ENCODE results near the gene REEP5.
"Not testable (repeated sequence)": the region's sequence is repeated elsewhere in the genome, so short reads cannot be mapped to it uniquely, and the experiment has no call there.

The REEP5 gene

DNA sequence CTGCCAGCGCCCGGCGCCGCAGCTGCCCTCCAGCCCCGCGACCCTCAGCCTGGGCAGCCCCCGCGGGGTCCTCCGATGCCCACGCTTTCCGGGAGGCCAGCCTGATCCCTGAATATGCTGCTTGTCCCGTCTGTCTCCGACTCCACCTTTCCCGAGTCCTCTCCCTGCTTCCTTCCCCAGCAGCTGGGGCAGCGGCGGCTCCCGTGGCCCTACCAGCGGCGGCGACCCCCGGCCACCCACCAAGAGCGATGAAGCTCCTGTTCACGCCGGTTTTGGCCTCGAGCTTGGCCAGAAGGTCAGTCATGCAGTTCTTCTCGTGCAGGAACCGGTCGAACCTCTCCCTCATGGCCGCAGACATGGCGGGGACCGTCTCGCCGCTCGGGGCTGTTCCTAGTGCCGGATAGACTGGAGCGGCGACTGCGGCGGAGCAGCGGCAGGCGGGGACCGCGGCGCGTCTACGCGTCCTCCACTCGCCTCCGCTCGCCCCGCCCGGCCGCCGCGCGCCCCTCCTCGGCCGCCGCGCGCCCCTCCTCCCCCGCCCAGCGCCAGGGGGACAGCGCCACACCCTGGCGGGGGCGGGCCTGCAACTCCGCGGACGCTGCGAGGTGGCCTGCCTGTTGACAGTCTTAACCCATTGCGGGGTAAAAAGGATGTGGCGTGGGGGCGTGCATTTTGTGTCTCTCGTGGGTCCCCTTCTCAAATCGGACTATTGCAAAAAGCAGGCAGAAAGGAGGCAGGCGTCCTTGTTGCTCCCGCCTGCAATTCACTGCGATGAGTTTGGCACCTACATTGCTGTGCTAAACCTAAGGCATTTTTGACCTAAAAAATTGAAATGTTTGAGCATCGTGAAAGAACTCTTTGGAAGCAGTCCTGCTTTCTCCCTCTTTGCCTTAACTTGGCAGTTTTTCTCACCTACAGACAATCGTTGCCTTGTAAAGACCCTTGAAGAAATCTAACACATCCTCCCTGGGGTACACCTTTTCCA, at the start of gene REEP5:
Gene REEP5, minus strand, starts transcription at position 395 of the 985 bp plus-strand sequence. Its CDS starts 37 bp downstream, at position 358.
- peak; percentile 94 for DNase-seq (ENCODE audit: low spot score)

DNA sequence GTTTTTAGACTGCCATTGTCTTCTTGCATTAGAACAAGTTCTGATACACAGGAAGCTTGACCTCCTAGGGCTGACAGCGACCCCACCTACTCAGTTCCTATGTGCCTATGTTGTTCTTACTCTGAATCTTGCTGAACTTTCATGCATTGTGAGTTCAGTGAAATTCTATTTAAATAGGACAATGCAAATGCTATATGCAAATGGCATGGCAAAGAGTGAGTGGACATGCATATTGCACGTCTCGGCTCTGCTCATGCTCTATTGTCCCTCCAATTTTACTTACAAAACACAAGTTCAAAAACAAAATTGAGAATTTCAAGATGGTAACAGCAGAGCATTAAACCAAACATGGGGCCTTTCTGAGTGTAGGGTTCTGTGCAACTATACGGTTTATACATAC, 49.2 kb upstream of the REEP5 start:
- no peak for DNase-seq (ENCODE audit: low spot score)

DNA sequence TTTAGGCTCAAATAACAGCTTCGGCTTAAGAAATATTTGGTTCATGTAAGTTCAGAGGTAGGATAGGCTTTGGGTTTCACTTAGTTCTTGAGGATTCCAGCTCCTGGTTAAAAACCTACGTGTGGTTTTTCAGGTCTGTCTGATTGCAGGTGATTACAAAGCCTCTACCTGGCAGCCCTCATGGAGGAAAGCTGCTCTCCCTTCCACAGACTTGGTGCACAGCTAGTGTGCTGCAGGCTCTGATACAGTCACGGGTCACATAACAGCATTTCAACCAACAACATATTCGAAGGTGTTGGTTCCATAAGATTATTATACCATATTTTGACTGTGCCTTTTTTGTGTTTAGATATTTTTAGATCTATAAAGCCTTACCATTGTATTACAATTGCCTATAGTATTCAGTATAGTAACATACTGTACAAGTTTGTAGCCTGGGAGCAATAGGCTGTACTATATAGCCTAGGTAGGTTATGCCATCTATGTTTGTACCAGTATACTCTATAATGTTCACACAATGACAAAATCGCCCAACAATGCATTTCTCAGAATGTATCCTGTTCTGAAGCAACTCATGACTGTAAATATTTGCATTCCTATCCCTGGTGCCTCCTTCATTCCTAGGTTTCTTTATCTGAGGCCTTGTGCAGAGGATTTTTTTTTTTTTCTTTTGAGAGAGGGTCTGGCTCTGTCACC, 46.5 kb upstream of the REEP5 start:
- DNase-seq (ENCODE audit: low spot score), result no peak

DNA sequence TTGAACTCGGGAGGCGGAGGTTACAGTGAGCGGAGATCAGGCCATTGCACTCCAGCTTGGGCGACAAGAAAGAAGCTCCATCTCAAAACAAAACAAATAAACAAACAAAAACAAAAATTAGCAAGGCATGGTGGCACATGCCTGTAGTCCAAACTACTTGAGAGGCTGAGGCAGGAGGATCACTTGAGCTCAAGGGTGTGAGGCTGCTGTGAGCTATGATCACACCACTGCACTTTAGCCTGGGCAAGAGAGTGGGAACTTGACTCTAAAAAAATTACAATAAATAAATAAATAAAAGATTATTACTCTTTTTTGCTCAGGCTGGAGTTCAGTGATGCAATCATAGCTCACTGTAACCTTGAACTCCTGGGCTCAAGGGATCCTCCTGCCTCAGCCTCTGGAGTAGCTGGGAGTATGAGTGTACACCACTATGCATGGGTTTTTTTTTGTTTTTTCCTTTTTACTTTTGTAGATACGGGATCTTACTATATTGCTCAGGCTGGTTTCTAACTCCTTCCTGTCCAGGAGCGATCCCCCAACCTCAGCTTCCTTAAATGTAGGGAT, 45.6 kb upstream of the REEP5 start:
- DNase-seq (ENCODE audit: low spot score), result no peak

DNA sequence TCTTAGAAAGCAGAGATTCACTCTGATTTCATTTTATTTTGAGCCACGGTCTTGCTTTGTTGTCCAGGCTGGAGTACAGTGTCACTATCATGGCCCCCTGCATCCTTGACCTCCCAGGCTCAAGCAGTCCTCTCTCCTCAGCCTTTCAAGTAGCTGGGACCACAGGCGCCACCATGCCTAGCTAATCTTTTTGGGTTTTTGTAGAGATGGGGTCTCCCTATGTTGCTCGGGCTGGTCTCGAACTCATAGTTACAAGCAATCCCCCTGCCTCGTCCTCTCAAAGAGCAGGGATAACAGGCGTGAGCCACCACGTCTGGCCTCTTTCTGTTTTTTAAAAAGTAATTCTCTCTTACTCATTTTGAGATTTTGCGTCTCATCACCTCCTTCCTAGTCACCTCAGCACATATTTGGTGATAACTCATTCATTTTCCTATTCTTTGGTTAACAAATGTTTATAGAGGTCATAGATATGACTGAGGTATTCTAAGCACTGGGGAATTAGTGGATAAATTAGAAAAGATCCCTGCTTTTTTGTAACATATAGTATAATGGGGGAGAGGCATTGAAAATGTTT, 43.8 kb upstream of the REEP5 start:
- no peak for DNase-seq (ENCODE audit: low spot score)

DNA sequence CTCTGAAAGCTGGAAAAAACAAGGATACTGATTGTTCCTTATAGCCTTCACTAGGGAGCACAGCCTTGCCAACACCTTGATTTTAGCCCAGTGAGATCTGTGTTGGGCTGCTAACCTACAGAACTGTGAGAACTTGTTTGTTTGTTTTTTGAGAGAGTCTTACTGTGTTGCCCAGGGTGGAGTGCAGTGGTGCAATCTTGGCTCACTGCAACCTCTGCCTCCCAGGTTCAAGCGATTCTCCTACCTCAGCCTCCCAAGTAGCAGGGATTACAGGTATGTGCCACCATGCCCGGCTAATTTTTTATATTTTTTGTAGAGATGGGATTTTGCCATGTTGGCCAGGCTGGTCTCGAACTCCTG, 41.3 kb upstream of the REEP5 start:
- not testable (repeated sequence) for DNase-seq (ENCODE audit: low spot score)

DNA sequence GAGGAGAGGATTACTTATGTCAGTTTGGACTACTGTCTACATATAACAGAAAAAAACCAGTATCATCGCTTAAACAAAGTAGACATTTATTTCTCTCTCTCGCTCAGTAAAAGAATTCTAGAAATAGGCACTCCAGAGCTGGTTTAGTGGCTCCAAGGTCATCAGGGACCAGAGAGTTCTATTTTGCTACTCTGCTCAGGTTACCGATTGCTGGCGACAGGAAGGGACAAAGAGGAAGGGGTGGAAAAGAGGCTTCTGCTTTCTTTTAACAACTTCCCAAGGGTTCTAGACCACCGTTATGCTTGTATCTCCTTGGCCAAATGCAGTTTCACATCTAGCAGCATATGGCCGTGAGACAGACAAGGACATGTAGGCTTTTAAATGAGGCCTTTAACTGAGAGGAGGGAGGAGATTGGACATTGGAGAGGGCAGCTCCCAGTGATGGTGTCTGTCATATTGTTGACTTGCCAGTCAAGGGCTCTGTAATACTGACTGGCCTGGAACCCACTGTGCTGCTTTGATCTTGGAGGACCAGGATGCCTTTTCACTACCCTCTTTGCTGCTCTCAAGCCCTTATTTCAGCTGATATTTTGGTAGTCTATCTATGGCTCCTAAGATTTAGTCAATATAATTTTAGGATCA, 39.0 kb upstream of the REEP5 start:
- no peak for DNase-seq (ENCODE audit: low spot score)

DNA sequence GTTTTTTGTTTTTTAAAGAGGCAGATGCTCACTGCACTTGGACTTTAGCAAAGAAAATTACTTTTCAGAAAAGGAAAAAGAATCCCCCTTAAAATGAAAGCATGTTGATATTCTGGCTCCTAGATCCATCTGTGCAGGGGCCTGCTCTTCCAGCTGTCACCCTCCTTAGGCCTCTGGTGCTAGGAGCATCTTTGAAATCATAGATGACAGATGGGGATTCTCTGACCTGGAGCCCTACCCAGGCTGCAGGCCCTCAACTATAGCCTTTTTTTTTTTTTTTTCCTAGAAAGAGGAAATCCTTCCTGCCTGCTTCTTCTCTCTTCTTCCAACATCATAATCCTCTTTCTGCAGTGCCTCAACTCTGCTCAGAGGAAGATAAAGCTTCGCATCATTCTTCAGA, 38.3 kb upstream of the REEP5 start:
- no peak for DNase-seq (ENCODE audit: low spot score)

DNA sequence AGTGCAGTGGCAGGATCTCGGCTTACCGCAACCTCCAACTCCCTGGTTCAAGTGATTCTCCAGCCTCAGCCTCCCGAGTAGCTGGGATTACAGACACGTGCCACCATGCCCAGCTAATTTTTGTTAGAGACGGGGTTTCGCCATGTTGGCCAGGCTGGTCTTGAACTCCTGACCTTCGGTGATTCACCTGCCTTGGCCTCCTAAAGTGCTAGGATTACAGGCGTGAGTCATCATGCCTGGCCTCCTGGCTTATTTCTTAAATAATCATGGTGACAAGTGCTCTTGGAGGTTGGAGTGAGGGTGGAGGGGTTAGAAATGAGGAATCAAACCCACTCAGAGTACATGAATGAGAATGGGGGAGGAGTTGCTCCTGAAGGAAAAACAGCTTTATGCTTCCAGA, 37.8 kb upstream of the REEP5 start:
- peak; percentile 39 for DNase-seq (ENCODE audit: low spot score)

DNA sequence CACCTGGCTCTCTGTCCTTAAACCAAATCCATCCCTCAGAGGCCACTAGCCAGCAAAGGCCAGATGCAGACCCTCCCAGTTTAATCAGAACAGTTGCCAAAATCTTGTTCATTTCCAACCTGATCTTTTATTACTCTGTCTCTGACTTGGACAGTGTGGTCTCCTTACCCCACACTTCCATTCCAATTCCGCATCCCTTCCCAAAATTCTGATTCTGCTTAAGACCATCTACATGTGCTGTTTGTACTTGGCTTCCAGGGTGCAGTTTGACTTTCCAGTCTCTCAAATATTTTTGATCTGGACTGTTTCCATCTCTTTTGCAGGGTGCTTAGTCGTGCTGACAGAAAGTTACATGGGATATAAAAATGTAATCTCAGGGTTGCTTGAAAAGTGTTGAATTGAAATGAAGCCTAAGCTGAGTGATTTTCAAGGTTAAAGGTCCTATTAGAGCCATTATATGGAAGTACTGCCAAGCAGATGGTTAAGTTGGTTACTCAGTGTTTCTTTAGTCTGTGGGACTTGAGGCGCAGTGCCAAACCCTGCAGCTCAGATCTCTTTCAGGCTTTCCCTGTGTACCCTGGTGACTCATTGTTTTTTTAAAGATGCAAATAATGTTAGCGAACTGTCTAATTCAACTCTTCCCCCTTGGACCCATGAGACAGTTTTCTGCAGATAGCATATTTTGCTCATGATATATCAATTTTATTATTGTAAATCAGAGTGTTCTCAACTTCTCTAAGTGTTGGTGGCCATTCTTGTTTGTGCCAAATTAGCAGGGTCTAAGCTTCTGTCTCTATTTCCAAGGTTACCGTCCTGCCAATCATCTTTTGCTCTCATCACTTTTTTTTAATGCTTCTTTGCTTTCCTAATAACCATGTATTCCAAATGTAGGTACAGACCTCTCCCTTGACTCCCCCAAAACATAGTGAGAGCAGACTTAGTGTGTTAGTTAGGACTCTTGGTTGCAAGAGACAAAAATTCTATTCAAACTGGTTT, 36.4 kb upstream of the REEP5 start:
- DNase-seq (ENCODE audit: low spot score), result peak; percentile 87

DNA sequence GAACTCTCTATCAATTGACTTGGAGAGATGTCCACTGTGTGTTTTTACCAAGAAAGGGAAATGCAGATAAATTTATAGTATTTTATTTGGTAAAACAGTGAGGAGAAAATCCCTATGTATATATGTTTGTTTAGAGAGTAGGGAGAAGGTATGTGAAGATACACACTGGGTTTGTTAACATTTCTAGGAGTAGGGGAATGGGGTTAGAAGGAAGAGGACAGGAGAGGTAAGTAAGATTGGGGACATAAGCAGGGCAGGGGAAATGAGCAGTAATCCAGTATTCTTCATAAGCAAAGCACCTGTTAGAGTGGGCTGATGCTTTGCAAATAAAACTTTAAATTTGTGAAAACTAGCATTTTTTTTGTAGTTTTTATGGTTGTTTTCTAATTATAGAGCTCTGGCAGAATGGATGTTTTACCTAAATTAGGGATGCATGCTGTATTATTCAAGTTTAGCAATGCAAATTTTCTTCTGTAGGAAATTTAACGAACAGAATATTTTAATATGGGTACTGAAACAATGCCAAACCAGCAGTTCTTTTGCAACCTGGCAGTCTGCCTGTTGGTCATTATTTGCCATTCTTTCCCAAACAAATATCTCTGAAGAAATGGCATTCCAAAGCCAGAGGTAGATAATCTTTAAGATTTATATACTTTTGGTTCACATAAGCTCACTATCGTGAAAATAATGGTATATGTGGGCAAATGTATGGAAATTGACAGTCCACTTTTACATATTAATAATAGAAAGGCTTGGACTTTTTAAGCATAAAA, 35.2 kb upstream of the REEP5 start:
- DNase-seq (ENCODE audit: low spot score), result no peak

DNA sequence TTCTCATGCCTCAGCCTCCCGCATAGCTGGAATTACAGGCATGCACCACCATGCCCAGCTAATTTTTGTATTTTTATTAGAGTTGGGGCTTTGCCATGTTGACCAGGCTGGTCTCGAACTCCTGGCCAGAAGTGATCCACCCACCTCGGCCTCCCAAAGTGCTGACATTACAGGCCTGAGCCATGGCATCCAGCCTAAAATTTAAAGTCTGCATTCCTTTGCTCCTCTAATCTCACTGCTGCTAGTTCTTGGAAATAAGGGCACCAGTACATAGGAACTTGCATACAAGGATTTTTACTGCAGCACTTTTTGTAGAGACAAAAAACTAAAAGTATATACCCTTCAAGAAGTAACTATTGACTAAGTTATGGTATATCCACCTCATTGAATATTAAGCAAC, 34.6 kb upstream of the REEP5 start:
- DNase-seq (ENCODE audit: low spot score), result no peak

DNA sequence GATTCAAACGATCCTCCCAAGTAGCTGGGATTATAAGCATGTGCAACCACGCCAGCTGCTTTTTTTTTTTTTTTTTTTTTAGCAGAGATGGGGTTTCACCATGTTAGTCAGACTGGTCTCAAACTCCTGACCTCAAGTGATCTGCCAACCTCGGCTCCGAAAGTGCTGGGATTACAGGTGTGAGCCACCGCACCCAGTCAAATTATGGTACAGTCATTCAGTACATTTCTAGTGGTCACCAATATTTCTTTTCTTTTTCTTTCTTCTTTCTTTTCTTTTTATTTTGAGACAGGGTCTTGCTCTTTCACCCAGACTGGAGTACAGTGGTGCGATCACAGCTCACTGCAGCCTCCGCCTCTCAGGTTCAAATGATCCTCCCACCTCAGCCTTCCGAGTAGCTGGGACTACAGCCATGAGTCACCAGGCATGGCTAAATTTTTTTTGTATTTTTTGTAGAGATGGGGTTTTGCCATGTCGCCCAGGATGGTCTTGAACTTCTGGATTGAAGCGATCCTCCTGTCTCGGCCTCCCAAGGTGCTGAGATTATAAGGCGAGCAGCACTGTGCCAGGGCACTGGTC, 29.2 kb upstream of the REEP5 start:
- no peak for DNase-seq (ENCODE audit: low spot score)

DNA sequence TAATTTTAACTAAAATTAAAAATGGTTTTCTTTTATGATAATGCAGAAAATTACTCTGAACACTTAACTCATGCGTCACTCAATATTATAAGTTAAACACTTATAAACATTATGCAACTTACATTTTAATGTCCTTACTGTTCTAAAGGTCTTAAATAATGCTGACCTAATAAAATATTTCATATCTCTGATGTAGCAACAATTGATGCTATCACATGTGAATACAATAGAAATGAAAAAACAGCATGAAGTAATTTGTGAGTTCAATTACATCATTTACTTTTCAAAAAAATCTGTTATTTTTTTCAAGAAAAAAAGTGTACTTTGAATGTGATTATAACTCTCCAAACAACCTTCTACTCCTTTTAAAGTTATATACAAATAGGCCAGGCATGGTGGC, 26.4 kb upstream of the REEP5 start:
- no peak for DNase-seq (ENCODE audit: low spot score)

DNA sequence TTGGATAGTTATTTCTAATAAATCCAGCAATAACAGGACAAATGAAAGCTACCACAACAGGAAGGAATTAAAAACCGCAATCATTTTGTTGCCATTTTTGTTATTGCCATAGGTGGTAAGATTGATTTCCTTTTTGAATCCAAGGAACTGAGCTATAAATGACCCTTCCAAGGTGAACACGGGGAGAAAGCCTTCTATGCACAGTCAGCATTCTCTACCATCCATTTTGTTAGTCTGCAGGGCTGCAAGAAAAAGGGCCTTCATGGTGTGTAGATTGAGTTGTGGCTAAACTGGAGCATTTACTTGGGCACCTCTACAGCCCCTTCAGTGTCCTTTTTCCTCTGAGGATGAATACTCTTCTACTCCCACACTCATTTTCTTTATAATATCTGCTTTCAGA, 18.6 kb upstream of the REEP5 start:
- no peak for DNase-seq (ENCODE audit: low spot score)

DNA sequence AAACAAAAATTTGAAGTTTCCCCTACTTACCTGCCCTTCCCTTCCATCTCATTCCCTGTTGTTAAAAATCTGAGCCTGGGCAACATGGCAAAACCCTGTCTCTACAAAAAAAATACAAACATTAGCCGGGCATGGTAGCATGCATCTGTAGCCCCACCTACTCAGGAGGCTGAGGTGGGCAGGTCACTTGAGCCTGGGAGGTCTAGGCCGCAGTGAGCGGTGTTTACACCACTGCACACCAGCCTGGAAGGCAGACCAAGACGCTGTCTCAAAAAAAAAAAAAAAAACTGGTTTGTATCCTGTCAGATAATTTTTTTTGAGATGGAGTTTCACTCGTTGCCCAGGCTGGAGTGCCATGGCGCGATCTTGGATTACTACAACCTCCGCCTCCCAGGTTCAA, 16.3 kb upstream of the REEP5 start:
- no peak for DNase-seq (ENCODE audit: low spot score)

DNA sequence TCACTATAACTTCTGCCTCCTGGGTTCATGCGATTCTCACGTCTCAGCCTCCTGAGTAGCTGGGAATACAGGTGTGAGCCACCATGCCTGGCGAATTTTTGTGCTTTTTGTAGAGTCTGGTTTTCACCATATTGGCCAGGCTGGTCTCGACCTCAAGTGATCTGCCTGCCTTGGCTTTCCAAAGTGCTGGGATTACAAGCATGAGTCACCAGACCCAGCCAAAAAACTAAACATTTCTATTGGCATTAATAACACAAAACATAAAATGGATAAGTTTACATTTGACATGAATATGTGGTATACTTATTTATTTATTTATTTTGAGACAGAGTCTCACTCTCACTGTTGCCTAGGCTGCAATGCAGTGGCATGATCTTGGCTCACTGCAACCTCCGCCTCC, 13.6 kb upstream of the REEP5 start:
- no peak for DNase-seq (ENCODE audit: low spot score)

DNA sequence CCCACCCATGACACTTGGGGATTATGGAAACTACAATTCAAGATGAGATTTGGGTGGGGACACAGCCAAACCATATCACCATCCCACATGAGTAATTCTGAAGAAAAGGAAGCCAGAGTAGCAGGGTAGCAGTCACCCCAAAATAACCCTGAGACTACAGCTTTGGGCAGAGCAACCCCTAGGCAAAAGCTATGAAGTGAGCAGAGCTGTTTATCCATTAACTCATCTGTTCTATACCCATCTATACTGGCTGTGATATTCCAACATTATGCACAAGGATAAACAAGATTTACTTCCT, 12.3 kb upstream of the REEP5 start:
- DNase-seq (ENCODE audit: low spot score), result no peak

DNA sequence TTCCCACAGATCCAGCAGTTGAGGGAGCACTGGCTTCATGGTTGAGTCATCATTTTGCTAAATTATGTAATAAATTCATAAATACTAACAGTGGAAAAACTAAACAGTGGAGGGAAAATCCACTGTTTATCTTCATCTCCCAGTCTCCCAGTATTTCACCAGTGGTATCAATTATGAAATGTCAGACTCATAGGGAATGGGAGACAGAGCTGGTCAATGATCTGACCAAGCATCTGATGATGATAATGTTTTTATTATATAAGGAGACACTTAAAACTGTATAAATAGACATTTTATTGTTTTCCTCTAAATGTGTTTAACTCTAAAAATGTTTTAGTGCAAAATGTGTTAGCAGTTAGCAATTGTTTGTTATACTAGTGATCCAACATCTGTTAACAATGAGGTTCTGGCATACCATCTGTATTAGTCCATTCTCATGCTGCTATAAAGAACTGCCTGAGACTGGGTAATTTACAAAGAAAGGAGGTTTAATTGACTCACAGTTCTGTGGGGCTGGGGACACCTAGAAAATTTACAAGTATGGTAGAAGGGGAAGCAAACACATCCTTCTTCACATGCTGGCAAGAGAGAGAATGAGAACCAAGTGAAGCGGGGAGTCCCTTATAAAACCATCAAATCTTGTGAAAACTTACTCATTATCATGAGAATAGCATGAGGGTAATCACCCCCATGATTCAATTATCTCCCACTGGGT, 11.8 kb upstream of the REEP5 start:
- peak; percentile 35 for DNase-seq (ENCODE audit: low spot score)

All from AG08396 (cell line).